ENCODE results near the gene ITGA7.
A peak's percentile ranks its signal among the peaks of the same experiment; 100 is the strongest.

Gene ITGA7

GRCh38 chr12:55707219-55707671, 459 bp downstream of the ITGA7 start:
- Histone ChIP-seq H3K9me3 (ENCODE audit: control insufficient read depth in 2 of 2, low read length in 2 of 2) (no peaks in the 10 kb centered on the region), H3K9ac (ENCODE audit: low read depth in 1 of 2, low read length in 2 of 2) (peak overlapping the region in 1 of 2 donors; percentile 37), H3K36me3 (ENCODE audit: control insufficient read depth in 2 of 2, insufficient read depth in 2 of 2, low read length in 2 of 2) (no peaks in the 10 kb centered on the region), H3K27ac (ENCODE audit: low read depth in 2 of 2, low read length in 2 of 2) (peak overlapping the region; percentile 35 to 40), H3K4me1 (ENCODE audit: control insufficient read depth in 2 of 2, insufficient read depth in 2 of 2, low read length in 2 of 2) (peaks cover 9 to 10% of the 10 kb centered on the region in 2 donors), H3K27me3 (ENCODE audit: control insufficient read depth in 2 of 2, insufficient read depth in 2 of 2, low read length in 2 of 2) (peaks cover 10 to 11% of the 10 kb centered on the region in 2 donors), H3K4me3 (ENCODE audit: low read length in 2 of 2) (peak overlapping the region; percentile 53 to 70)

- Histone ChIP-seq H3K36me3 (ENCODE audit: control insufficient read depth in 2 of 2, insufficient read depth in 2 of 2, low read length in 2 of 2) (no peaks in the 10 kb centered on the region), H3K4me1 (ENCODE audit: control insufficient read depth in 2 of 2, insufficient read depth in 2 of 2, low read length in 2 of 2) (peaks cover 9 to 10% of the 10 kb centered on the region in 2 donors), H3K4me3 (ENCODE audit: low read length in 2 of 2) (peak overlapping the region; percentile 53 to 70), H3K9ac (ENCODE audit: low read depth in 1 of 2, low read length in 2 of 2) (peak overlapping the region; percentile 28 to 37), H3K27ac (ENCODE audit: low read depth in 2 of 2, low read length in 2 of 2) (peak overlapping the region; percentile 35 to 40), H3K9me3 (ENCODE audit: control insufficient read depth in 2 of 2, low read length in 2 of 2) (no peaks in the 10 kb centered on the region), H3K27me3 (ENCODE audit: control insufficient read depth in 2 of 2, insufficient read depth in 2 of 2, low read length in 2 of 2) (peaks cover 10 to 11% of the 10 kb centered on the region in 2 donors)
Measured at GRCh38 chr12:55706568-55707218, 1.0 kb downstream of the ITGA7 start.

GRCh38 chr12:55705782-55706402, 1.8 kb downstream of the ITGA7 start:
- H3K9ac ChIP-seq (ENCODE audit: low read depth in 1 of 2, low read length in 2 of 2): peak overlapping the region in 1 of 2 donors; percentile 14

GRCh38 chr12:55704824-55705718, 2.6 kb downstream of the ITGA7 start:
- Histone ChIP-seq H3K4me3 (ENCODE audit: low read length in 2 of 2) (no peak overlapping the region), H3K27me3 (ENCODE audit: control insufficient read depth in 2 of 2, insufficient read depth in 2 of 2, low read length in 2 of 2) (peaks cover 10 to 11% of the 10 kb centered on the region in 2 donors), H3K9me3 (ENCODE audit: control insufficient read depth in 2 of 2, low read length in 2 of 2) (no peaks in the 10 kb centered on the region), H3K9ac (ENCODE audit: low read depth in 1 of 2, low read length in 2 of 2) (no peak overlapping the region), H3K36me3 (ENCODE audit: control insufficient read depth in 2 of 2, insufficient read depth in 2 of 2, low read length in 2 of 2) (no peaks in the 10 kb centered on the region), H3K4me1 (ENCODE audit: control insufficient read depth in 2 of 2, insufficient read depth in 2 of 2, low read length in 2 of 2) (peaks cover 9 to 10% of the 10 kb centered on the region in 2 donors), H3K27ac (ENCODE audit: low read depth in 2 of 2, low read length in 2 of 2) (no peak overlapping the region)

More at GRCh38 chr12:55705782-55706402, 1.8 kb downstream of the ITGA7 start:
- no peaks in the 10 kb centered on the region for H3K36me3 ChIP-seq (ENCODE audit: control insufficient read depth in 2 of 2, insufficient read depth in 2 of 2, low read length in 2 of 2)
- peaks cover 9 to 10% of the 10 kb centered on the region in 2 donors for H3K4me1 ChIP-seq (ENCODE audit: control insufficient read depth in 2 of 2, insufficient read depth in 2 of 2, low read length in 2 of 2)
- H3K27me3 ChIP-seq (ENCODE audit: control insufficient read depth in 2 of 2, insufficient read depth in 2 of 2, low read length in 2 of 2): peaks cover 10 to 11% of the 10 kb centered on the region in 2 donors
- H3K9me3 ChIP-seq (ENCODE audit: control insufficient read depth in 2 of 2, low read length in 2 of 2): no peaks in the 10 kb centered on the region
- peak overlapping the region in 1 of 2 donors; percentile 31 for H3K4me3 ChIP-seq (ENCODE audit: low read length in 2 of 2)
- H3K27ac ChIP-seq (ENCODE audit: low read depth in 2 of 2, low read length in 2 of 2): peak overlapping the region in 1 of 2 donors; percentile 35

GRCh38 chr12:55703901-55704761, 3.6 kb downstream of the ITGA7 start:
- H3K4me1 ChIP-seq (ENCODE audit: control insufficient read depth in 2 of 2, insufficient read depth in 2 of 2, low read length in 2 of 2): peaks cover 9 to 10% of the 10 kb centered on the region in 2 donors
- peak overlapping the region in 1 of 2 donors; percentile 16 for H3K27ac ChIP-seq (ENCODE audit: low read depth in 2 of 2, low read length in 2 of 2)
- no peak overlapping the region for H3K4me3 ChIP-seq (ENCODE audit: low read length in 2 of 2)

GRCh38 chr12:55703288-55703687, 4.4 kb downstream of the ITGA7 start:
- Histone ChIP-seq H3K27ac (ENCODE audit: low read depth in 2 of 2, low read length in 2 of 2) (peak overlapping the region in 1 of 2 donors; percentile 16), H3K4me1 (ENCODE audit: control insufficient read depth in 2 of 2, insufficient read depth in 2 of 2, low read length in 2 of 2) (peaks cover 2 to 7% of the 10 kb centered on the region in 2 donors), H3K36me3 (ENCODE audit: control insufficient read depth in 2 of 2, insufficient read depth in 2 of 2, low read length in 2 of 2) (no peaks in the 10 kb centered on the region), H3K4me3 (ENCODE audit: low read length in 2 of 2) (no peak overlapping the region), H3K9ac (ENCODE audit: low read depth in 1 of 2, low read length in 2 of 2) (no peak overlapping the region), H3K27me3 (ENCODE audit: control insufficient read depth in 2 of 2, insufficient read depth in 2 of 2, low read length in 2 of 2) (peaks cover 0 to 4% of the 10 kb centered on the region in 2 donors), H3K9me3 (ENCODE audit: control insufficient read depth in 2 of 2, low read length in 2 of 2) (no peaks in the 10 kb centered on the region)

More at GRCh38 chr12:55703901-55704761, 3.6 kb downstream of the ITGA7 start:
- peaks cover 7 to 11% of the 10 kb centered on the region in 2 donors for H3K27me3 ChIP-seq (ENCODE audit: control insufficient read depth in 2 of 2, insufficient read depth in 2 of 2, low read length in 2 of 2)
- no peak overlapping the region for H3K9ac ChIP-seq (ENCODE audit: low read depth in 1 of 2, low read length in 2 of 2)
- no peaks in the 10 kb centered on the region for H3K9me3 ChIP-seq (ENCODE audit: control insufficient read depth in 2 of 2, low read length in 2 of 2)
- no peaks in the 10 kb centered on the region for H3K36me3 ChIP-seq (ENCODE audit: control insufficient read depth in 2 of 2, insufficient read depth in 2 of 2, low read length in 2 of 2)

- H3K36me3 ChIP-seq (ENCODE audit: control insufficient read depth in 2 of 2, insufficient read depth in 2 of 2, low read length in 2 of 2): no peaks in the 10 kb centered on the region
- H3K4me3 ChIP-seq (ENCODE audit: low read length in 2 of 2): no peak overlapping the region
- H3K9me3 ChIP-seq (ENCODE audit: control insufficient read depth in 2 of 2, low read length in 2 of 2): no peaks in the 10 kb centered on the region
- peaks cover 0 to 4% of the 10 kb centered on the region in 2 donors for H3K27me3 ChIP-seq (ENCODE audit: control insufficient read depth in 2 of 2, insufficient read depth in 2 of 2, low read length in 2 of 2)
- H3K9ac ChIP-seq (ENCODE audit: low read depth in 1 of 2, low read length in 2 of 2): no peak overlapping the region
- peaks cover 2 to 7% of the 10 kb centered on the region in 2 donors for H3K4me1 ChIP-seq (ENCODE audit: control insufficient read depth in 2 of 2, insufficient read depth in 2 of 2, low read length in 2 of 2)
- peak overlapping the region in 1 of 2 donors; percentile 2 for H3K27ac ChIP-seq (ENCODE audit: low read depth in 2 of 2, low read length in 2 of 2)
Measured at GRCh38 chr12:55702861-55703260, 4.8 kb downstream of the ITGA7 start.

- Histone ChIP-seq H3K4me1 (ENCODE audit: control insufficient read depth in 2 of 2, insufficient read depth in 2 of 2, low read length in 2 of 2) (no peaks in the 10 kb centered on the region), H3K4me3 (ENCODE audit: low read length in 2 of 2) (no peak overlapping the region), H3K27me3 (ENCODE audit: control insufficient read depth in 2 of 2, insufficient read depth in 2 of 2, low read length in 2 of 2) (no peaks in the 10 kb centered on the region), H3K9me3 (ENCODE audit: control insufficient read depth in 2 of 2, low read length in 2 of 2) (no peaks in the 10 kb centered on the region), H3K27ac (ENCODE audit: low read depth in 2 of 2, low read length in 2 of 2) (no peak overlapping the region), H3K9ac (ENCODE audit: low read depth in 1 of 2, low read length in 2 of 2) (no peak overlapping the region), H3K36me3 (ENCODE audit: control insufficient read depth in 2 of 2, insufficient read depth in 2 of 2, low read length in 2 of 2) (no peaks in the 10 kb centered on the region)
Measured at GRCh38 chr12:55700255-55701018, 7.3 kb downstream of the ITGA7 start.

Data from mucosa of rectum (tissue), 2 donors.